ENCODE data around the gene CAMK1G.

DNA sequence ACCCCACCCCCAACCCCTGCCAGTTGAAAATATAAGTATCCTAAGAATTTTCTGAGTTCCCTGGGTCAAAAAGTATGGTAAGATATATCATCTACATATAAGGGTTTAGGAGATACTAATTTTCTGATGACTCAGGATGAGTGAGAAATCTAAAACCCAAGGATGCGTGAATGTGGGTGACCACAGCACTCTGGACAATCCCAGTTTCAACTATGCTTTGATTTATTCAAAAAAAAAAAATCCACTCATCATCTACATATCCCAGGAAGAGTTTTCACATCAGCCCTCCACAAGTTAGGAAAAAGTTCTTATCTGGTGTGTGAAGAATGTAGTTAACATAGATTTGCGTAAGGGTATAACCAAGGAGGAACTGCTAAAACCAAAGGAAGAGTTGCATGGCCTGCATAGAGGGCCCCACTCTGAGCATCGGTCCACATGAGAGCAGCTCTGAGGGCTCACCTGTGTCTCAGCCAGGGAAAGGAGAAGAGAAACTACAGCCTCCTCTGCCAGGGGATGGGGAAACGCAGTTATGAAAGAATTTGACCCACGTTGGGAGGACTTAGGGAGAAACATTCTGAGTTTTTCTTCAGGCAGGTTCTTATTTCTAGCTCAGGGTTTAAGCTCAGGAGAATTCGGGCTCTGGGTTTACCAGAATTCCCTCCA lies 50.0 kb downstream of the CAMK1G start:
- TF ChIP-seq MXI1 (IDR thresholded peaks at IDR 0.05; ENCODE audit: borderline replicate concordance, low read depth, low read length) (no peak), POLR2A (IDR thresholded peaks at IDR 0.05; ENCODE audit: low read depth, low read length) (no peak), USF2 (IDR thresholded peaks at IDR 0.05; ENCODE audit: low read depth, low read length) (no peak), RAD21 (IDR thresholded peaks at IDR 0.05; ENCODE audit: low read length) (no peak), CEBPB (IDR thresholded peaks at IDR 0.05; ENCODE audit: low read depth, low read length) (no peak), RCOR1 (IDR thresholded peaks at IDR 0.05; ENCODE audit: insufficient replicate concordance, low read length) (no peak)
- TF ChIP-seq, protein P1, sequence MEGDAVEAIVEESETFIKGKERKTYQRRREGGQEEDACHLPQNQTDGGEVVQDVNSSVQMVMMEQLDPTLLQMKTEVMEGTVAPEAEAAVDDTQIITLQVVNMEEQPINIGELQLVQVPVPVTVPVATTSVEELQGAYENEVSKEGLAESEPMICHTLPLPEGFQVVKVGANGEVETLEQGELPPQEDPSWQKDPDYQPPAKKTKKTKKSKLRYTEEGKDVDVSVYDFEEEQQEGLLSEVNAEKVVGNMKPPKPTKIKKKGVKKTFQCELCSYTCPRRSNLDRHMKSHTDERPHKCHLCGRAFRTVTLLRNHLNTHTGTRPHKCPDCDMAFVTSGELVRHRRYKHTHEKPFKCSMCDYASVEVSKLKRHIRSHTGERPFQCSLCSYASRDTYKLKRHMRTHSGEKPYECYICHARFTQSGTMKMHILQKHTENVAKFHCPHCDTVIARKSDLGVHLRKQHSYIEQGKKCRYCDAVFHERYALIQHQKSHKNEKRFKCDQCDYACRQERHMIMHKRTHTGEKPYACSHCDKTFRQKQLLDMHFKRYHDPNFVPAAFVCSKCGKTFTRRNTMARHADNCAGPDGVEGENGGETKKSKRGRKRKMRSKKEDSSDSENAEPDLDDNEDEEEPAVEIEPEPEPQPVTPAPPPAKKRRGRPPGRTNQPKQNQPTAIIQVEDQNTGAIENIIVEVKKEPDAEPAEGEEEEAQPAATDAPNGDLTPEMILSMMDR (conservative IDR thresholded peaks at IDR 0.05; ENCODE audit: low read depth, low read length): no peak
- TF ChIP-seq, protein P2, sequence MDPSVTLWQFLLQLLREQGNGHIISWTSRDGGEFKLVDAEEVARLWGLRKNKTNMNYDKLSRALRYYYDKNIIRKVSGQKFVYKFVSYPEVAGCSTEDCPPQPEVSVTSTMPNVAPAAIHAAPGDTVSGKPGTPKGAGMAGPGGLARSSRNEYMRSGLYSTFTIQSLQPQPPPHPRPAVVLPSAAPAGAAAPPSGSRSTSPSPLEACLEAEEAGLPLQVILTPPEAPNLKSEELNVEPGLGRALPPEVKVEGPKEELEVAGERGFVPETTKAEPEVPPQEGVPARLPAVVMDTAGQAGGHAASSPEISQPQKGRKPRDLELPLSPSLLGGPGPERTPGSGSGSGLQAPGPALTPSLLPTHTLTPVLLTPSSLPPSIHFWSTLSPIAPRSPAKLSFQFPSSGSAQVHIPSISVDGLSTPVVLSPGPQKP (IDR thresholded peaks at IDR 0.05; ENCODE audit: borderline replicate concordance, low read depth, low read length): no peak

All from IMR-90 (cell line).